A673 (cell line): ENCODE data around the gene RNU1-4. TPM values are rescaled to one million over a fixed set of nuclear protein-coding genes. Genes with fewer than 3 reads are reported as not detected.
"Not testable (repeated sequence)": the region's sequence is repeated elsewhere in the genome, so short reads cannot be mapped to it uniquely, and the experiment has no call there.

Experiments used
- BruUV-seq: library from RNA; stranded (reverse); fragments of 400-500 nt; replicated peaks from 2 replicates; lab custom pipeline; 2021; lab: Mats Ljungman, UMichigan
- CTCF ChIA-PET: fragments of 300-600 bp; sonication (Branson Sonifier 250); formaldehyde crosslinking; loops from one replicate; lab custom pipeline; 2022; ENCODE audit warnings: antibody characterized with exemption; lab: Charles Lee
- POLR2A ChIA-PET: fragments of 300-600 bp; sonication (Branson Sonifier 250); formaldehyde crosslinking; loops from one replicate; lab custom pipeline; 2022; ENCODE audit warnings: antibody characterized with exemption; ENCODE audit not compliant: low non-redundant PET; lab: Charles Lee
- DNase-seq: peaks from one replicate; pipeline ENCODE4 v3.0.0-alpha.2; 2015; ENCODE audit warnings: low spot score
- H3K27ac ChIP-seq: fragments of 200-600 bp; sonication (generic); 2 replicates; pipeline ENCODE4 v1.5.1; 2016; ENCODE audit warnings: mixed run types, low read depth, mild to moderate bottlenecking, mixed read lengths, antibody characterized with exemption, low read length; ENCODE audit not compliant: poor library complexity, severe bottlenecking
- H3K27me3 ChIP-seq: fragments of 200-600 bp; sonication (generic); replicated peaks from 2 replicates; pipeline ENCODE4 v1.6.1; 2017; ENCODE audit warnings: mixed run types, low read depth, mild to moderate bottlenecking, mixed read lengths, antibody characterized with exemption, low read length; ENCODE audit not compliant: insufficient read depth, poor library complexity
- H3K36me3 ChIP-seq: fragments of 200-600 bp; sonication (generic); 2 replicates; pipeline ENCODE4 v1.6.1; 2016; ENCODE audit warnings: mixed run types, mild to moderate bottlenecking, mixed read lengths, antibody characterized with exemption, low read length; ENCODE audit not compliant: insufficient read depth, poor library complexity, severe bottlenecking
- H3K4me1 ChIP-seq: fragments of 200-600 bp; sonication (generic); 2 replicates; pipeline ENCODE4 v1.6.1; 2017; ENCODE audit warnings: mixed run types, mild to moderate bottlenecking, mixed read lengths, antibody characterized with exemption, low read length; ENCODE audit not compliant: insufficient read depth, poor library complexity, severe bottlenecking
- H3K4me3 ChIP-seq: fragments of 200-600 bp; sonication (generic); 2 replicates; pipeline ENCODE4 v1.5.1; 2016; ENCODE audit warnings: low read depth, mixed run types, mild to moderate bottlenecking, mixed read lengths, low read length; ENCODE audit not compliant: poor library complexity, severe bottlenecking
- H3K9me3 ChIP-seq: fragments of 200-600 bp; sonication (generic); 2 replicates; pipeline ENCODE4 v1.6.1; 2016; ENCODE audit warnings: mixed run types, low read depth, mild to moderate bottlenecking, mixed read lengths, antibody characterized with exemption, low read length; ENCODE audit not compliant: poor library complexity, severe bottlenecking
- intact Hi-C: fragments of 100-400 bp; cut with micrococcal nuclease; formaldehyde crosslinking; loops from one replicate; pipeline ENCODE4 v1.10.0; 2022; ENCODE audit not compliant: unreplicated experiment
- total RNA-seq: library from RNA; stranded (reverse); gene quantifications from 2 replicates; pipeline ENCODE4 v1.2.3, GENCODE V29; 2021

Gene RNU1-4
- total RNA-seq, 1 experiment from 2014 or later, result 1,866 TPM

- POLR2A ChIA-PET, H3K36me3 ChIP-seq, H3K4me3 ChIP-seq, H3K4me1 ChIP-seq, CTCF ChIA-PET, BruUV-seq, H3K9me3 ChIP-seq, intact Hi-C loops, DNase-seq, H3K27ac ChIP-seq: not testable (repeated sequence)
- H3K27me3 ChIP-seq, result peaks cover 13% of the 10 kb centered on the region
These were observed 46.0 kb downstream of the RNU1-4 start for GRCh38 chr1:16786362-16786761.

- intact Hi-C loops, H3K36me3 ChIP-seq, H3K27ac ChIP-seq, CTCF ChIA-PET, H3K4me1 ChIP-seq, H3K4me3 ChIP-seq, BruUV-seq, DNase-seq, H3K9me3 ChIP-seq, POLR2A ChIA-PET: not testable (repeated sequence)
- H3K27me3 ChIP-seq, result peaks cover 15% of the 10 kb centered on the region
These were observed 46.9 kb downstream of the RNU1-4 start for GRCh38 chr1:16787175-16787574.

GRCh38 chr1:16787711-16788110, 47.4 kb downstream of the RNU1-4 start:
- POLR2A ChIA-PET, H3K4me3 ChIP-seq, H3K36me3 ChIP-seq, H3K9me3 ChIP-seq, H3K4me1 ChIP-seq, DNase-seq, intact Hi-C loops, H3K27ac ChIP-seq, CTCF ChIA-PET, BruUV-seq: not testable (repeated sequence)
- peaks cover 11% of the 10 kb centered on the region for H3K27me3 ChIP-seq

Other genes starting within 250 kb of the RNU1-4 start
- 1,866 and 1,908 TPM in 2 replicates for gene RNU1-1, start 226.2 kb upstream of the RNU1-4 start, total RNA-seq
- 84.3 and 85.2 TPM in 2 replicates for gene NBPF1, start 127.0 kb upstream of the RNU1-4 start, total RNA-seq
- 1,866 and 1,908 TPM in 2 replicates for gene RNU1-3, start 73.6 kb upstream of the RNU1-4 start, total RNA-seq
- gene RNU1-2, start 155.5 kb downstream of the RNU1-4 start, total RNA-seq, result 1,866 and 1,908 TPM in 2 replicates
- gene CROCC, start 181.4 kb downstream of the RNU1-4 start, total RNA-seq, result 30.2 and 33.2 TPM in 2 replicates
- 27.2 and 44.7 TPM in 2 replicates for gene MFAP2, start 240.1 kb downstream of the RNU1-4 start, total RNA-seq